NB4 (cell line): ENCODE results near the gene BTBD2.

Experiments
- DNase-seq: peaks from one replicate; pipeline ENCODE4 v3.0.0; 2010; ENCODE audit warnings: low read depth
- H3K4me3 ChIP-seq: one replicate; pipeline ENCODE4 v1.5.1; 2011; ENCODE audit warnings: mild to moderate bottlenecking, low read depth, low read length, moderate library complexity
- MYC ChIP-seq: IDR thresholded peaks from 2 replicates; pipeline ENCODE4 v1.6.1; 2011; ENCODE audit warnings: low read depth, low read length
- POLR2A ChIP-seq: IDR thresholded peaks from 2 replicates; pipeline ENCODE4 v1.6.1; 2011; ENCODE audit warnings: mild to moderate bottlenecking; ENCODE audit not compliant: insufficient read length; ENCODE audit errors: extremely low read depth
- TF ChIP-seq, protein P1 (sequence below): IDR thresholded peaks from one replicate; pipeline ENCODE4 v1.5.1; 2012; ENCODE audit warnings: low read depth, low read length
- TF ChIP-seq, protein P2 (sequence below): IDR thresholded peaks from 2 replicates; pipeline ENCODE4 v1.6.1; 2011; ENCODE audit warnings: low read depth, low read length

BTBD2 gene

DNA sequence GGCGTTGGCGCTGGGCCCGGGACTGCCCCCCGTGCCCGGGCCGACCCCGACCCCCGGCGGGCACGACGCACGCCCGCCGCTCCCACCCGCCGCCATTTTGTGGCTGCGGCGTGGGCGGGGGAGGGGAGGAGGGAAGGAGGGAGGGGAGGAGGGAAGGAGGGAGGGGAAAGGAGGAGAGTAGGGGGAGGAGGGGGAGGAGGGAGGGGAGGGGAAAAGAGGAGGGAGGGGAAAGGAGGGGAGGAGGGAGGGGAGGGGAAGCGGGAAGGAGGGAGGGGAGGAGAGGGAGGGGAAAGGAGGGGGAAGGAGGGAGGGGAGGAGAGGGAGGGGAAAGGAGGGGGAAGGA, at the start of gene BTBD2:
TSS of gene BTBD2 (minus strand) at position 107 of the 343 bp plus-strand sequence. CDS start at position 96, 11 bp downstream.
- peak; percentile 58 for DNase-seq
- H3K4me3 ChIP-seq = peak within 1 kb of the TSS; percentile 25
- no peak for TF ChIP-seq MYC
- TF ChIP-seq, protein P1, sequence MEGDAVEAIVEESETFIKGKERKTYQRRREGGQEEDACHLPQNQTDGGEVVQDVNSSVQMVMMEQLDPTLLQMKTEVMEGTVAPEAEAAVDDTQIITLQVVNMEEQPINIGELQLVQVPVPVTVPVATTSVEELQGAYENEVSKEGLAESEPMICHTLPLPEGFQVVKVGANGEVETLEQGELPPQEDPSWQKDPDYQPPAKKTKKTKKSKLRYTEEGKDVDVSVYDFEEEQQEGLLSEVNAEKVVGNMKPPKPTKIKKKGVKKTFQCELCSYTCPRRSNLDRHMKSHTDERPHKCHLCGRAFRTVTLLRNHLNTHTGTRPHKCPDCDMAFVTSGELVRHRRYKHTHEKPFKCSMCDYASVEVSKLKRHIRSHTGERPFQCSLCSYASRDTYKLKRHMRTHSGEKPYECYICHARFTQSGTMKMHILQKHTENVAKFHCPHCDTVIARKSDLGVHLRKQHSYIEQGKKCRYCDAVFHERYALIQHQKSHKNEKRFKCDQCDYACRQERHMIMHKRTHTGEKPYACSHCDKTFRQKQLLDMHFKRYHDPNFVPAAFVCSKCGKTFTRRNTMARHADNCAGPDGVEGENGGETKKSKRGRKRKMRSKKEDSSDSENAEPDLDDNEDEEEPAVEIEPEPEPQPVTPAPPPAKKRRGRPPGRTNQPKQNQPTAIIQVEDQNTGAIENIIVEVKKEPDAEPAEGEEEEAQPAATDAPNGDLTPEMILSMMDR = no peak
- TF ChIP-seq POLR2A = no peak
- TF ChIP-seq, protein P2, sequence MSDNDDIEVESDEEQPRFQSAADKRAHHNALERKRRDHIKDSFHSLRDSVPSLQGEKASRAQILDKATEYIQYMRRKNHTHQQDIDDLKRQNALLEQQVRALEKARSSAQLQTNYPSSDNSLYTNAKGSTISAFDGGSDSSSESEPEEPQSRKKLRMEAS = no peak

DNA sequence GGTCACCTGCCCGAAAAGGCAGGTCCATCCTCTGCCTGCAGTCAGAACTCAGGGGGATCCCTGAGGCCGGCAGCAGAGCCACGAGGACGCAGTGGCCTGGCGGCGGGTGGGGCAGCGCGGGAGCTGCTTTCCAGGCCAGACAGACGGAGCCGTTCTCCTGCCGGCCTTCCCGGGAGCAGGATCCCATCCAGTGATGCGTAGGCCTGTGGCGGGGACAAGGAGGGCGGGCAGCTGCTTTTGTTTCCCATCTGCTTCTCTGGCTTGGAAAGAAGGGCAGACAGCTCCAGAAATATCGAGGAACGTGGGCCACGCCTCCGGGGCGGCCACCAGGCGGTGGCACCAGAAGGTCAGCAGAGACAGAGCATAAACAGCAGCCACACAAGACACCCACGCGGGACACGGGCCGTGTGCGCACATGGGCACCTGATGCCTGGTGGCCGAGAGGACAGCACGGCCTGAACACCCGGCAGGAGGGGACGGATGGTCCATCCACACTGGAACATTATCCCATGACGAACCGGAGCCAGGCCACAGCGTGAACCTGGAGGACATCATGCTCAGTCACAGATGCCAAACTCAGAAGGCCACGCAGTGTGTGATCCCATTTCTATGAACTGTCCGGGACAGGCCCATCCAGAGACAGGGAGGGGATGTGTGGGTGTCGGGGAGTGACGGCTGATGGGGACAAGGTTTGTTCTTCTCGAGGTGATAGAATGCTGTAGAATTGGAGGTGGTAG, 49.4 kb upstream of the BTBD2 start:
- no peak overlapping the region for H3K4me3 ChIP-seq
- TF ChIP-seq POLR2A (no peak), MYC (no peak)
- no peak for DNase-seq

DNA sequence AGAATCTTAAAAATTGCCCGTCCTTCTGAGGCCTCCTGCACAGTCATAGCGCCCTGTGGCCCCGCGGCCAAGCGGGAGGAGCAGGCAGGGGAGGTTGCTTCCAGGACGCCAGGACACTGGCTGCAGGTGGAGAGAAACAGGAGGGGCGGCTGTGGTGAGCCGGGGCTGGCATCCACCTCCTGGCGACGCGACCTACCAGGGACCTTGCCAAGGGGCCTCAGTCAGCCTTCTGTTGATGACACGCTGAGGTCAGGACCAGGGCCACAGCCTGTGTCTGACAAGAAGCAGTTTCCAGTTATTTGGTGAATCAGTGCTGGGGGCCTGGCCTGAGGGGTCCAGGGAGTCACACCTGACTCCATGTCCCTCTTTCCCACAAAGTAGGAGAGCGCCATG, 48.9 kb upstream of the BTBD2 start:
- H3K4me3 ChIP-seq = no peak overlapping the region
- no peak for TF ChIP-seq MYC
- TF ChIP-seq, protein P2 = no peak
- TF ChIP-seq POLR2A = no peak
- TF ChIP-seq, protein P1 = no peak
- DNase-seq = no peak

DNA sequence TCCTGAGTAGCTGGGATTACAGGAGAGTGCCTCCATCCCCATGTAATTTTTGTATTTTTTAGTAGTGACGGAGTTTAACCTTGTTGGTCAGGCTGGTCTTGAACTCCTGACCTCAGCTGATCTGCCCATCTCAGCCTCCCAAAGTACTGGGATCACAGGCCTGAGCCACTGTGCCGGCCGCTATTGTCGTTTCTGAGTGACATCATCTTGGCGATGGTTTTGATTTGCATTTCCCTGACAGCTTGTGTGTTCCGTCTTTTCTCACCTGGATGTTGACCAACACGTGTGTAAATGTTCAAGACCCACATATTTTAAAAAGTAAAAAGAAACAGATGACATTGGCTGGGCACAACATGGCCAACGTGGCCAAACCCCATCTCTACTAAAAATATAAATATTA, 48.3 kb upstream of the BTBD2 start:
- no peak for DNase-seq
- TF ChIP-seq, protein P1 = no peak
- TF ChIP-seq POLR2A = no peak
- no peak overlapping the region for H3K4me3 ChIP-seq

DNA sequence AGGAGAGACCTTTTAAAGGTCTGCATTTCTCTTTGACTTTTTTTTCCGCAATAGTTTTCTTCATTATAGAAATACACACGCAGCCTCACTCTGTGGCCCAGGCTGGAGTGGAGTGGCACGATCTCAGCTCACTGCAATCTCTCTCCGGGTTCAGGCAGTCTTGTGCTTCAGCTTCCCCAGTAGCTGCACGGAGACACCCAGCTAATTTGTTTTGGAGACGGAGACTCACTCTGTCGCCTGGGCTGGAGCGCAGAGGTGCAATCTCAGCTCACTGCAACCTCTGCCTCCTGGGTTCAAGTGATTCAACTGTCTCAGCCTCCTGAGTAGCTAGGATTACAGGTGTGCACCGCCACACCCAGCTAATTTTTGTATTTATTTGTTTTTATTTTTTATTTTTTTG, 47.3 kb upstream of the BTBD2 start:
- TF ChIP-seq, protein P2 = no peak
- TF ChIP-seq POLR2A (no peak), MYC (no peak)
- TF ChIP-seq, protein P1 = no peak
- DNase-seq = no peak
- H3K4me3 ChIP-seq = no peak overlapping the region

DNA sequence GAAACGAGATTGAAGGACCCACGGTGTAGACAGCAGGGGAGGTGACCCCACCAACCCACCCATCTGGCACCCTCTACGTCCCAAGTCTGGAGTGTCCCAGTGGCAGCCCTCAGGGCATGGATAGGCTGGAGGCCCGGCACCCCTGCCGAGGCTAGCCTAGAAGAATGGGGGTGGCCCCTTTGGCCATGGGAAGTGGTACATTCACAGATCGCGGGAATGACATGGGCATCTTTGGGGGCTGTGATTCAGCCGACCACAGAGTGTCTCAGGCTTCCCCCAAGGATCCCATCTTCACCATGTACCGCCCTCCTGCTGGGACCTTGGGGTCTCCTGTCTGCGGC, 46.8 kb upstream of the BTBD2 start:
- DNase-seq = no peak
- no peak overlapping the region for H3K4me3 ChIP-seq
- TF ChIP-seq MYC (no peak), POLR2A (no peak)
- TF ChIP-seq, protein P1 = no peak
- TF ChIP-seq, protein P2 = no peak
